Measurements from ENCODE around the gene ATP6V1G2. TPM values are rescaled to one million over a fixed set of nuclear protein-coding genes. Genes with fewer than 3 reads are reported as not detected.
A peak's percentile ranks its signal among the peaks of the same experiment; 100 is the strongest.
"Not testable (repeated sequence)": the region's sequence is repeated elsewhere in the genome, so short reads cannot be mapped to it uniquely, and the experiment has no call there.

Gene ATP6V1G2
- total RNA-seq, 2 donors from 2014 or later = 1.0 TPM; not detected in 1

- Histone ChIP-seq H3K4me1 (peaks cover 23% of the 10 kb centered on the region), H3K4me3 (no peak overlapping the region), H3K36me3 (replicated peaks in 1 of 2; ENCODE audit: insufficient read depth in 1 of 2, low read depth in 2 of 2) (no peaks in the 10 kb centered on the region), H3K9me3 (no peaks in the 10 kb centered on the region), H3K27me3 (no peaks in the 10 kb centered on the region), H3K27ac (no peak overlapping the region)
- DNase-seq (peak in 1 of 4 donors; percentile 23), ATAC-seq (no peak)
- intact Hi-C loops (cut with DNase I) = loop anchor here (10.0 kb wide), 1 partner anchor 96 kb away; the partner anchor contains the start of gene NCR3
- WGBS, 2 donors = 19 to 25% methylated on average over 19 to 20 of the region's 21 CpGs
- TF ChIP-seq POLR2A (IDR thresholded peaks at IDR 0.05) (no peak), CTCF (IDR thresholded peaks at IDR 0.05) (no peak)
Observed at GRCh38 chr6:31498748-31499147, 47.7 kb downstream of the ATP6V1G2 start.

GRCh38 chr6:31497531-31498476 is 48.6 kb downstream of the ATP6V1G2 start, which contains the start of gene MICB:
Gene MICB (plus strand): TSS chr6:31498145. CDS start chr6:31498194, 49 bp downstream.
- ATAC-seq = peak; percentile 74
- Histone ChIP-seq H3K4me1 (peaks cover 23% of the 10 kb centered on the region), H3K36me3 (replicated peaks in 1 of 2; ENCODE audit: insufficient read depth in 1 of 2, low read depth in 2 of 2) (no peaks in the 10 kb centered on the region), H3K27ac (peak within 1 kb of the TSS in 2 of 4 donors; percentile 32 to 56), H3K4me3 (peak within 1 kb of the TSS in 1 of 2 donors; percentile 63), H3K27me3 (no peaks in the 10 kb centered on the region), H3K9me3 (no peaks in the 10 kb centered on the region)
- intact Hi-C loops (cut with DNase I) = loop anchor here (10.0 kb wide), 1 partner anchor 97 kb away; the partner anchor contains the start of gene NCR3
- peak; percentile 74 to 89 (median 81) for DNase-seq
- TF ChIP-seq POLR2A (IDR thresholded peaks at IDR 0.05) (peak in 1 of 3 donors; percentile 56), CTCF (IDR thresholded peaks at IDR 0.05) (peak in 1 of 7 experiments; percentile 22)
- 0 to 2% methylated on average over 49 to 54 of the region's 64 CpGs for WGBS, 2 donors

GRCh38 chr6:31496826-31497225 is 49.6 kb downstream of the ATP6V1G2 start:
- H3K4me1 ChIP-seq = peaks cover 27% of the 10 kb centered on the region
- DNase-seq; H3K4me3 ChIP-seq; H3K27ac ChIP-seq; H3K27me3 ChIP-seq; ATAC-seq; H3K36me3 ChIP-seq (replicated peaks in 1 of 2; ENCODE audit: insufficient read depth in 1 of 2, low read depth in 2 of 2); H3K9me3 ChIP-seq: not testable (repeated sequence)
- WGBS, 2 donors = 45 to 60% methylated on average over 4 of the region's 4 CpGs
- intact Hi-C loops (cut with DNase I) = loop anchor here (10.0 kb wide), 1 partner anchor 98 kb away; the partner anchor contains the start of gene NCR3

- no peak for TF ChIP-seq POLR2A (IDR thresholded peaks at IDR 0.05)
- Histone ChIP-seq H3K4me1 (peaks cover 30% of the 10 kb centered on the region), H3K27me3 (no peaks in the 10 kb centered on the region), H3K36me3 (replicated peaks in 1 of 2; ENCODE audit: insufficient read depth in 1 of 2, low read depth in 2 of 2) (no peaks in the 10 kb centered on the region), H3K4me3 (no peak overlapping the region), H3K27ac (peak overlapping the region in 1 of 4 donors; percentile 74), H3K9me3 (no peaks in the 10 kb centered on the region)
- no peak for DNase-seq
- intact Hi-C loops (cut with DNase I) = loop anchor here (10.0 kb wide), 1 partner anchor 99 kb away; the partner anchor contains the start of gene NCR3
- no peak for ATAC-seq
- WGBS, 2 donors = 65 to 74% methylated on average over 2 of the region's 2 CpGs
Observed at GRCh38 chr6:31495580-31495979, 50.8 kb downstream of the ATP6V1G2 start.

Small RNA genes within 50 kb of the gene (small RNA-seq; reads per million reads assigned to genes)
- not detected for gene AL663061.1
- gene RF00019 = not detected
- 84.9 reads per million, percentile 96 among the genes with 10 or more reads in this experiment for gene SNORD117
- gene SNORD84 = not detected

Other genes starting within 250 kb of the ATP6V1G2 start
- 100 to 1,000 TPM; 316 to 342 TPM for gene HLA-B, start 189.4 kb downstream of the ATP6V1G2 start, total RNA-seq
- gene MICA, start 143.0 kb downstream of the ATP6V1G2 start, total RNA-seq = 10 to 100 TPM in 1 of 2 donors, 1 to 10 TPM in 1; 8.3 to 10.9 TPM
- under 1 TPM in 1 of 2 donors, not detected in 1; 0.78 TPM for gene MICB, start 48.5 kb downstream of the ATP6V1G2 start, total RNA-seq
- not detected for gene MCCD1, start 17.6 kb downstream of the ATP6V1G2 start, total RNA-seq
- 100 to 1,000 TPM; 132 to 260 TPM for gene DDX39B, start 4.6 kb downstream of the ATP6V1G2 start, total RNA-seq
- gene NFKBIL1, start 1.0 kb upstream of the ATP6V1G2 start, total RNA-seq = 10 to 100 TPM in 1 of 2 donors, 1 to 10 TPM in 1; 5.6 to 27.0 TPM
- not detected for gene LTA, start 25.7 kb upstream of the ATP6V1G2 start, total RNA-seq
- gene TNF, start 29.0 kb upstream of the ATP6V1G2 start, total RNA-seq = 1 to 10 TPM in 1 of 2 donors, under 1 TPM in 1; 0.66 to 1.3 TPM
- under 1 TPM in 1 of 2 donors, not detected in 1; 0.78 TPM for gene LTB, start 35.8 kb upstream of the ATP6V1G2 start, total RNA-seq
- gene LST1, start 39.7 kb upstream of the ATP6V1G2 start, total RNA-seq = 1 to 10 TPM; 2.9 to 6.9 TPM
- gene NCR3, start 46.4 kb upstream of the ATP6V1G2 start, total RNA-seq = not detected
- gene AIF1, start 68.6 kb upstream of the ATP6V1G2 start, total RNA-seq = 1 to 10 TPM; 2.3 to 7.3 TPM
- gene PRRC2A, start 74.1 kb upstream of the ATP6V1G2 start, total RNA-seq = 10 to 100 TPM; 48.8 to 57.4 TPM
- gene BAG6, start 106.1 kb upstream of the ATP6V1G2 start, total RNA-seq = 100 to 1,000 TPM; 101 to 128 TPM
- 1 to 10 TPM in 1 of 2 donors, not detected in 1; 1.6 TPM for gene APOM, start 109.3 kb upstream of the ATP6V1G2 start, total RNA-seq
- 10 to 100 TPM; 15.8 to 22.1 TPM for gene C6orf47, start 114.2 kb upstream of the ATP6V1G2 start, total RNA-seq
- 10 to 100 TPM in 1 of 2 donors, 1 to 10 TPM in 1; 8.9 to 10.9 TPM for gene GPANK1, start 118.4 kb upstream of the ATP6V1G2 start, total RNA-seq
- gene CSNK2B, start 119.5 kb upstream of the ATP6V1G2 start, total RNA-seq = 100 to 1,000 TPM in 1 of 2 donors, 10 to 100 TPM in 1; 98.2 to 100 TPM
- 1 to 10 TPM; 6.9 to 8.3 TPM for gene LY6G5B, start 123.4 kb upstream of the ATP6V1G2 start, total RNA-seq
- 1 to 10 TPM in 1 of 2 donors, not detected in 1; 4.4 TPM for gene LY6G5C, start 134.5 kb upstream of the ATP6V1G2 start, total RNA-seq
- 10 to 100 TPM; 24.7 to 38.1 TPM for gene ABHD16A, start 156.7 kb upstream of the ATP6V1G2 start, total RNA-seq
- not detected for gene LY6G6F, start 160.3 kb upstream of the ATP6V1G2 start, total RNA-seq
- gene LY6G6D, start 168.7 kb upstream of the ATP6V1G2 start, total RNA-seq = not detected
- gene LY6G6C, start 175.1 kb upstream of the ATP6V1G2 start, total RNA-seq = not detected
- gene MPIG6B, start 176.8 kb upstream of the ATP6V1G2 start, total RNA-seq = not detected
- 10 to 100 TPM; 23.6 to 40.5 TPM for gene DDAH2, start 182.7 kb upstream of the ATP6V1G2 start, total RNA-seq
- gene CLIC1, start 189.9 kb upstream of the ATP6V1G2 start, total RNA-seq = 10 to 100 TPM; 68.9 to 92.9 TPM
- gene MSH5, start 193.4 kb upstream of the ATP6V1G2 start, total RNA-seq = 10 to 100 TPM in 1 of 2 donors, 1 to 10 TPM in 1; 6.7 to 12.9 TPM
- gene SAPCD1, start 216.0 kb upstream of the ATP6V1G2 start, total RNA-seq = 1 to 10 TPM; 2.0 to 2.6 TPM
- 1 to 10 TPM; 4.2 to 6.3 TPM for gene VWA7, start 230.7 kb upstream of the ATP6V1G2 start, total RNA-seq
- gene VARS1, start 249.1 kb upstream of the ATP6V1G2 start, total RNA-seq = 10 to 100 TPM; 39.2 to 67.6 TPM

Measured in body of pancreas (tissue), 4 donors.